H9 (cell line): Measurements from ENCODE around the gene EDN3. TPM values are rescaled to one million over a fixed set of nuclear protein-coding genes. Genes with fewer than 3 reads are reported as not detected.

Experiments used
- DNase-seq: peaks from one replicate; pipeline ENCODE4 v3.0.0-alpha.2; 2017
- H2AFZ ChIP-seq: one replicate; pipeline ENCODE4 v1.6.1; 2013; ENCODE audit warnings: mild to moderate bottlenecking, low read length, control low read depth, moderate library complexity
- H2AK5ac ChIP-seq: 2 replicates; pipeline ENCODE4 v1.6.1; 2013; ENCODE audit warnings: low read length, control low read depth, mixed read lengths; ENCODE audit not compliant: insufficient read length
- H2BK120ac ChIP-seq: one replicate; pipeline ENCODE4 v1.6.1; 2013; ENCODE audit warnings: low read depth, mild to moderate bottlenecking, low read length, control low read depth, inconsistent platforms; ENCODE audit not compliant: poor library complexity, severe bottlenecking
- H2BK12ac ChIP-seq: 2 replicates; pipeline ENCODE4 v1.6.1; 2013; ENCODE audit warnings: low read length, control low read depth, mixed read lengths, low read depth; ENCODE audit not compliant: insufficient read length
- H2BK15ac ChIP-seq: 2 replicates; pipeline ENCODE4 v1.6.1; 2013; ENCODE audit warnings: low read depth, low read length, control low read depth
- H2BK20ac ChIP-seq: one replicate; pipeline ENCODE4 v1.6.1; 2013; ENCODE audit warnings: low read depth, mild to moderate bottlenecking, low read length, control low read depth, inconsistent platforms; ENCODE audit not compliant: poor library complexity, severe bottlenecking
- H2BK5ac ChIP-seq: 2 replicates; pipeline ENCODE4 v1.6.1; 2013; ENCODE audit warnings: low read length, control low read depth, mixed read lengths; ENCODE audit not compliant: insufficient read length
- H3K14ac ChIP-seq: 2 replicates; pipeline ENCODE4 v1.6.1; 2013; ENCODE audit warnings: low read length, control low read depth; ENCODE audit not compliant: insufficient read depth
- H3K18ac ChIP-seq: 2 replicates; pipeline ENCODE4 v1.6.1; 2013; ENCODE audit warnings: low read depth, mild to moderate bottlenecking, mixed read lengths, low read length, control low read depth; ENCODE audit not compliant: insufficient read length
- H3K23ac ChIP-seq: 2 replicates; pipeline ENCODE4 v1.6.1; 2013; ENCODE audit warnings: low read length, control low read depth, mixed read lengths, low read depth; ENCODE audit not compliant: insufficient read length
- H3K23me2 ChIP-seq: 2 replicates; pipeline ENCODE4 v1.6.1; 2013; ENCODE audit warnings: low read depth, mild to moderate bottlenecking, mixed read lengths, low read length, control low read depth; ENCODE audit not compliant: insufficient read length, poor library complexity, severe bottlenecking
- H3K27ac ChIP-seq: 2 replicates; pipeline ENCODE4 v1.5.1; 2013; ENCODE audit warnings: low read length, control low read depth, mixed read lengths, low read depth; ENCODE audit not compliant: insufficient read length
- H3K27me3 ChIP-seq: 2 replicates; pipeline ENCODE4 v1.6.1; 2013; ENCODE audit warnings: low read length, control low read depth, inconsistent platforms; ENCODE audit not compliant: insufficient read depth
- H3K4ac ChIP-seq: 2 replicates; pipeline ENCODE4 v1.6.1; 2013; ENCODE audit warnings: low read depth, mild to moderate bottlenecking, control low read depth, inconsistent platforms, low read length, moderate library complexity
- H3K4me1 ChIP-seq: 2 replicates; pipeline ENCODE4 v1.6.1; 2013; ENCODE audit warnings: low read length, control low read depth, inconsistent platforms; ENCODE audit not compliant: insufficient read depth
- H3K4me2 ChIP-seq: 2 replicates; pipeline ENCODE4 v1.6.1; 2013; ENCODE audit warnings: low read length, control low read depth, mixed read lengths; ENCODE audit not compliant: insufficient read length, insufficient read depth
- H3K56ac ChIP-seq: 2 replicates; pipeline ENCODE4 v1.6.1; 2013; ENCODE audit warnings: low read depth, mild to moderate bottlenecking, mixed read lengths, low read length, control low read depth; ENCODE audit not compliant: insufficient read length
- H3K79me1 ChIP-seq: 2 replicates; pipeline ENCODE4 v1.6.1; 2013; ENCODE audit warnings: low read depth, mild to moderate bottlenecking, moderate library complexity, low read length, control low read depth, inconsistent platforms; ENCODE audit not compliant: insufficient read depth, poor library complexity, severe bottlenecking
- H3K79me2 ChIP-seq: 2 replicates; pipeline ENCODE4 v1.6.1; 2013; ENCODE audit warnings: low read length, control low read depth, inconsistent platforms; ENCODE audit not compliant: insufficient read depth
- H3K9ac ChIP-seq: 2 replicates; pipeline ENCODE4 v1.6.1; 2013; ENCODE audit warnings: low read length, control low read depth, mixed read lengths; ENCODE audit not compliant: insufficient read length; ENCODE audit errors: extremely low read depth
- H3K9me3 ChIP-seq: one replicate; pipeline ENCODE4 v1.6.1; 2013; ENCODE audit warnings: low read depth, low read length, inconsistent platforms; ENCODE audit not compliant: control insufficient read depth
- H3T11ph ChIP-seq: one replicate; pipeline ENCODE4 v1.6.1; 2013; ENCODE audit warnings: mild to moderate bottlenecking, low read length, control low read depth, inconsistent platforms
- H4K20me1 ChIP-seq: one replicate; pipeline ENCODE4 v1.6.1; 2013; ENCODE audit not compliant: control insufficient read depth, insufficient read length, insufficient read depth
- H4K5ac ChIP-seq: 2 replicates; pipeline ENCODE4 v1.6.1; 2013; ENCODE audit warnings: low read depth, mild to moderate bottlenecking, mixed read lengths, low read length, control low read depth; ENCODE audit not compliant: insufficient read length
- H4K8ac ChIP-seq: replicated peaks from 2 replicates; pipeline ENCODE4 v1.6.1; 2013; ENCODE audit warnings: low read length, control low read depth, mixed read lengths, low read depth; ENCODE audit not compliant: insufficient read length
- H4K91ac ChIP-seq: 2 replicates; pipeline ENCODE4 v1.6.1; 2013; ENCODE audit warnings: low read depth, mild to moderate bottlenecking, moderate library complexity, mixed read lengths, low read length, control low read depth; ENCODE audit not compliant: insufficient read length
- H3K27ac Mint-ChIP-seq, 3 experiments: 2 replicates in 2 of 3; 3 replicates in 1 of 3; pipeline ENCODE4 v1.8.0; 2020 to 2021; ENCODE audit warnings: mixed read lengths in 3 of 3, mild to moderate bottlenecking in 1 of 3, moderate library complexity in 1 of 3
- H3K27me3 Mint-ChIP-seq: 2 replicates; pipeline ENCODE4 v1.8.0; 2021; ENCODE audit warnings: low read depth, mild to moderate bottlenecking, moderate library complexity, mixed read lengths
- H3K36me3 Mint-ChIP-seq, 3 experiments: 2 replicates in 2 of 3; 3 replicates in 1 of 3; pipeline ENCODE4 v1.8.0; 2020 to 2021; ENCODE audit warnings: low read depth in 3 of 3, mixed read lengths in 3 of 3; ENCODE audit not compliant: insufficient read depth in 1 of 3
- H3K4me1 Mint-ChIP-seq, 2 experiments: 2 replicates each; pipeline ENCODE4 v1.8.0; 2020; ENCODE audit warnings: mixed read lengths in 2 of 2
- H3K4me3 Mint-ChIP-seq, 2 experiments: 2 replicates in 1 of 2; 3 replicates in 1 of 2; pipeline ENCODE4 v1.8.0; 2020 to 2021; ENCODE audit warnings: mild to moderate bottlenecking in 2 of 2, mixed read lengths in 2 of 2, moderate library complexity in 1 of 2
- H3K9me3 Mint-ChIP-seq, 2 experiments: 2 replicates in 1 of 2; 3 replicates in 1 of 2; pipeline ENCODE4 v1.8.0; 2020; ENCODE audit warnings: mild to moderate bottlenecking in 2 of 2, mixed read lengths in 2 of 2, moderate library complexity in 1 of 2
- CTCF ChIP-seq: fragments of 200-600 bp; sonication (generic); conservative IDR thresholded peaks from 3 replicates; pipeline ENCODE4 v1.8.0; 2021; ENCODE audit warnings: antibody characterized with exemption, mild to moderate bottlenecking
- WGBS: extraction: QIAGEN DNeasy Blood & Tissue Kit; methylation state at CpG from one replicate; pipeline ENCODE4 v1.1.7; 2013; ENCODE audit warnings: missing lambda C conversion rate, low lambda C conversion rate, mixed read lengths; ENCODE audit not compliant: insufficient read length; ENCODE audit errors: extremely low coverage; 5-methylcytosine and 5-hydroxymethylcytosine counted together
- total RNA-seq: library from RNA; stranded (reverse); gene quantifications from 2 replicates; pipeline ENCODE4 v1.2.1, GENCODE V29; 2021

The EDN3 gene
- total RNA-seq, 1 experiment from 2014 or later: 0.20 TPM

- no peak overlapping the region for H3K18ac ChIP-seq
- H4K8ac ChIP-seq: no peak overlapping the region
- H3K79me1 ChIP-seq: no peaks in the 10 kb centered on the region
- H3T11ph ChIP-seq: no peak overlapping the region
- H2AFZ ChIP-seq: no peak overlapping the region
- no peak overlapping the region for H2BK20ac ChIP-seq
- WGBS: no CpG with 5 or more reads among the region's 2 CpGs
- no peaks in the 10 kb centered on the region; a peak in 1 of 7 replicates for H3K36me3 Mint-ChIP-seq
- no peak overlapping the region for H3K27ac ChIP-seq
- no peak overlapping the region for H3K56ac ChIP-seq
- H3K79me2 ChIP-seq: no peaks in the 10 kb centered on the region
- no peak overlapping the region for H2BK12ac ChIP-seq
- H3K4me3 Mint-ChIP-seq: no peak overlapping the region
- no peak for DNase-seq
- H4K91ac ChIP-seq: no peak overlapping the region
- peaks cover 14% of the 10 kb centered on the region for H3K27me3 Mint-ChIP-seq
- H3K4me2 ChIP-seq: no peak overlapping the region
- H3K27me3 ChIP-seq: no peaks in the 10 kb centered on the region
- no peak overlapping the region for H2BK5ac ChIP-seq
- no peak overlapping the region for H3K4ac ChIP-seq
- H2BK120ac ChIP-seq: no peak overlapping the region
- no peak overlapping the region for H3K23ac ChIP-seq
- peaks cover 7 to 11% of the 10 kb centered on the region in 2 experiments for H3K4me1 Mint-ChIP-seq
- H3K27ac Mint-ChIP-seq: no peak overlapping the region
- TF ChIP-seq CTCF: no peak
- H2AK5ac ChIP-seq: no peak overlapping the region
- no peaks in the 10 kb centered on the region for H4K20me1 ChIP-seq
- no peaks in the 10 kb centered on the region for H3K9me3 ChIP-seq
- H3K9ac ChIP-seq: no peak overlapping the region
- no peaks in the 10 kb centered on the region for H3K9me3 Mint-ChIP-seq
- no peak overlapping the region for H3K14ac ChIP-seq
- no peak overlapping the region for H4K5ac ChIP-seq
- H3K4me1 ChIP-seq: no peaks in the 10 kb centered on the region
- H2BK15ac ChIP-seq: no peak overlapping the region
- H3K23me2 ChIP-seq: no peaks in the 10 kb centered on the region
Observed at GRCh38 chr20:59314997-59315396, 14.6 kb downstream of the EDN3 start.
